CD4-positive, alpha-beta T cell treated with Interferon gamma for 1 hour (primary cell): ENCODE results near the gene DIDO1.
"Not testable (repeated sequence)": the region's sequence is repeated elsewhere in the genome, so short reads cannot be mapped to it uniquely, and the experiment has no call there.

Experiments used
- DNase-seq: peaks from one replicate; pipeline ENCODE4 v3.0.0-alpha.2; 2020

DIDO1 gene

GRCh38 chr20:62875419-62876361 lies 50.6 kb downstream of the DIDO1 start:
- no peak for DNase-seq

DNA sequence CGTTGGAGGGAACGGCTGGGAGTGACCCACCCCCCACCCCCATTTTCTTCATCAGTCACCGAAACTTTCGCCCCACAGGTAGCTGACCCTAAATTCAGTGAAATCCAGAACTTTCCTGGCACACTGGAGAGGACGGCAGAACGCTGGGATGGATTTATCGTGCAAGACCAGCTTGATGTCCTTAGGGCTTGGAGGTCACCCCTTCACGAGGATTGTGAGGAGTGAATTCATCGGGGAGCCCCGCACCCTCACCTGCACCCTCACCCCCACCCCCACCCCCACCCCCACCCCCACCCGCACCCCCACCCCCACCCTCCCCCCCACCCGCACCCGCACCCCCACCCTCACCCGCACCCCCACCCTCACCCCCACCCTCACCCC lies 51.4 kb downstream of the DIDO1 start:
- no peak for DNase-seq

DNA sequence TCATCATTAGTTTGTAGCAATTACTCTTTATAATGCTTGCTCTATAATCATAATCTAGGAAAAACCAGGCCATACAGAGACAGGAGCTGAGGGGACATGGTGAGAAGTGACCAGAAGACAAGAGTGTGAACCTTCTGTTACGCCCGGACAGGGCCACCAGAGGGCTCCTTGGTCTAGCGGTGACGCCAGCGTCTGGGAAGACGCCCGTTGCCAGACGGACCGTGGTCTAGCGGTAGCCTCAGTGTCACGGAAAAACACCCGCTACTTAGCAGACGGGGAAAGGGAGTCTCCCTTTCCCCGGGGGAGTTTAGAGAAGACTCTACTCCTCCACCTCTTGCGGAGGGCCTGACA lies 52.6 kb downstream of the DIDO1 start:
- DNase-seq: peak; percentile 30

DNA sequence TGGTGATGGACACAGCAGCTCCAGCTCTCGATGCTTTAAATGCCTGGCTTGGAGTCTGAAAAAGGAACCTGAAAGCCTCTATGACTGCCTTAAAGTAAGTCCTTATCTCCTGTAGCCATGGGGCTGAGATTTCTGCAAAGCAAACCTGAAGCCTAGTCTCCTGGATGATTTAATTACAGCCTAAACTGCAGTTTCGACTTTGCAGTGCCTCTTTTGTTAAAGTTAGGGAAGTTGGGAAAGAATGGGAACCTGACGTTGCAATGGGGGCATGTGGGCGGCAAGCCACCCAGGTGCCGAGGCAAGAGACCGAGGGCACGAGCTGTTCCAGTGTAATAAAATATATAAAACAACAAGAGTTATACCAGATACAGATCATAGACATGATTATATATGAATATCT lies 53.0 kb downstream of the DIDO1 start:
- DNase-seq: no peak

DNA sequence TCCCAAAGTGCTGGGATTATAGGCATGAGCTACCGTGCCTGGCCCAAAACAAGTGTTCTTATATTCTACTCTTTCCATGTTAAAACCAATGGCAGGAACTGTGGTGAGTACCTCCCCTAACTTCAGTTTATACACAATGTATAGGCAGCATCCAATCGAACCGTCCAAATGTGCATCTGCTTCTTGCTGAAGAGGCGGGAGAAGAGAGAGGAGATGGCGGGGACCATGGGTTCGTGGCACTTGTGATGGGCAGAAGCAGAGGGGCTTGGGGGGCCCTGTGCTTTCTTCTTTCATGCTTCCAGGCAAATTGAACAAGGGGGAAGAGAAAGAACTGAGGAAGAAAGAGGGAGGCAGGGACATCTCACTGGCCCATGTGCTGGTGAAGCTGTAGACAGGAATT lies 53.4 kb downstream of the DIDO1 start:
- DNase-seq: no peak

GRCh38 chr20:62872184-62872847 lies 54.0 kb downstream of the DIDO1 start:
- no peak for DNase-seq

DNA sequence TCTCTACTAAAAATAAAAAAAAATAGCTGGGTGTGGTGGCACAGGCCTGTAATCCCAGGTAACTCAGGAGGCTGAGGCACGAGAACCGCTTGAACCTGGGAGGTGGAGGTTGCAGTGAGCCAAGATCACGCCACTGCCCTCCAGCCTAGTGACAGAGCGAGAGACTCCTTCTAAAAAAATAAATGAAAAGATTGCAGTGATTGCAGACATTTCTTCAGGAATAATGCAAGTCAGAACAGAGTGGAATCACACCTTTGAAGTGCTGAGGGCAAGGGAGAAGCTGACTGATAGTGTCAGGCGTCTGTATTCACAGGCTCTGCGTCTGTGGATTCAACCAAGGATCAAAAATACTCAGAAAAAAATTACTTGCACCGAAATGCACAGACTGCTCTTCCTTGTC lies 62.1 kb downstream of the DIDO1 start:
- no peak for DNase-seq

DNA sequence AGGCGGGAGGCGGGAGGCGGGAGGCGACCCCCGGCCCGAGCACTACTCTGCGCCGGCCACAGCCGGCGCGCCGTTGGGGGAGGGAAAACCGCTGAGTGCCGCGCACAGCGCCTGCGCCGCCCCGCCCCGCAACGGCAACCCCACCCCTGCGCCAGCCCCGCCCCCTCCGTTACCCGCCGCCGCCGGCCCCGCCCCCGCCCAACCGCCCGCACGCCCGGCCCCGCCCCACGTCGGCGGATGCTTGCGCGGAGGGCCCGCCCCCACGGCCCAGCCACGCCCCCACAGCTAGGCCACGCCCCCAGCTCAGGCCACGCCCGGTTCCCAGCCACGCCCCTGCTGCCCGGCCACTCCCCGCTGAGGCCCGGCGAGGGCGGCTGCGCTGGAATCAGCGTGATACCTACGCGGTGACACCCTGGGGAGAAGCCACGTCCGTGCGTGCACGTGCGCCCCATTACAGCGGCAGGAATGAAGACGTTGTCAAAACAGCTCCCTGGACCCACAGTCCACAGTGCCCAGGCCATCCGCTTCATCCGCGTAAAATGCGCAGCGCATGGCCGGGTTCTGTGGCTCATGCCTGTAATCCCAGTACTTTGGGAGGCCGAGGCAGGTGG lies 64.5 kb downstream of the DIDO1 start, which contains the start of gene TCFL5:
Gene TCFL5 (minus strand): TSS at position 97 of the 611 bp plus-strand sequence. CDS start 152 bp downstream, outside the sequence.
- peak; percentile 87 for DNase-seq

DNA sequence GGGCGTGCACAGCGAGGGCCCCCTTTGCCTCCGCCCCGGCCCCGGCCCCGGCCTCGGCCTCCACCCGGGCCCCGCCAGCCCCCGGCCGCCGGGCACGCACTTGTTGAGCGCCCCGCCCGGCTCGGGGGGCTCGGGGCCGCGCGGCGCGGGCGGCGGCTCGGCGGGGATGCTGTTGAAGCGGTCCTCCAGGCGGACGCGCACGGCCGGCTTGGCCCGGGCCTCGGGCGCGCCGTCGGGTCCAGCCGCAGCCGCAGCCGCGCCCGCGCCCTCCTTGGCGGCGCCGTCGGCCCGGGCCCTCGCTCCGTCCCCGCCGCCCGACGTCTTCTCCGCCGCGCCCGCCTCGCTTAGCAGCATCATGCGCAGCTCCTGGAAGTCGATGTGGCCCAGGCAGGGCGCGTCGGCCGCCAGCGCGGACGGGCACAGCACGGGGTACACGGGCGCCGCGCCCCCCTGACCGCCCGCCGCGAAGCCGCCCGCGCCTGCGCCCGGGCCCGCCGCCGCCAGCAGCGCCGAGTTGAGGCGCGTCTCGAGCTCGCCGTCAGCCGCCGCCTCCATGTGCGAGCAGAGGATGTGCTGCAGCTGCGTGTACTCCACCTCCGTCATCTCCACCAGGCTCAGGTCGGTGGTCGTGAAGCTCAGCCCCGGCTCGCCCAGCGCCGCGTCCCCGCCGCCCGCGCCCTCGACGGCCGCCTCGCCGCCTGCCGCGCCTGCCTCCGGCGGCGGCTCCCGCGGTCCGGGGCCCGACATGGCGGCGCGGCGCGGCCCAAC lies 65.2 kb downstream of the DIDO1 start:
- peak; percentile 48 for DNase-seq

DNA sequence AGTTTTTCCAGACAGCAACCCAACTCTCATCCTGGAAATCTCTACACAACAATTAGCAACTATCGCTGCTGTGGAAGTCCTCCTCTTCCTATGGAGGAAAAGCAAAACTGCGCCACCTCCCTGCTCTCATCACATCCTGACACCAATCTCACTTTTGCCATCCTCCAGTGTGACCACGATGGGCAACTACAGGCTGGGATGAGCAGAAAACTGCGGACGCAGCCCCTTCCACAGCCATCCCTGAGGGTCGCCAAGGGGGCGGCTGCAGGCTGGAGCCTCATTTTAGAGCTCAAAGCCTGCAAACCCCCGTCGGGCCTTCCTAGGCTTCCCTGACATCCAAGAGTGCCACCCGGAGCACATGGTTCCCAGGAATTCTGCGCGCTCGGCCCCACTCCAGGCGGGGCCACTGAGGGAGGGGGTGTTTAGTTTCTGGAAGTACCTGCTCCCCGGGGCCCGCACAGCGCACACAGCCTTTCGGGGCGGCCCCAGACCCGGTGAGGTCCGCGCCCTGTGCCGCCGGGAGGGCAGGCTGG lies 65.8 kb downstream of the DIDO1 start:
- DNase-seq: no peak

DNA sequence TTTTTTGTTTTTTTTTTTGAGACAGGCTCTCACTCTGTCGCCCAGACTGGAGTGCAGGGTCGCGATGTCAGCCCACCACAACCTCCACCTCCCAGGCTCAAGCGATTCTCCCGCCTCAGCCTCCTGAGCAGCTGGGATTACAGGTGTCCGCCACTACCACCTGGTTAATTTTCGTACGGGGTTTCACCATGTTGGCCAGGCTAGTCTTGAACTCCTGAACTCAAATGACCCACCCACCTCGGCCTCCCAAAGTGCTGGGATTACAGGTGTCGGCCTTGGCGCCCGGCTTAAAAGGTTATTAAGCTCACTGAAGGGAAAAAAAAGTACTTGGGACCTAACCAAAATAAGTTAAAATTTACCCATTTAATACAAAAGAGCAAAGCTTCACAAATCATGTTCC lies 66.6 kb downstream of the DIDO1 start:
- DNase-seq: no peak

GRCh38 chr20:62858058-62858830 lies 68.1 kb downstream of the DIDO1 start:
- DNase-seq: peak; percentile 40

DNA sequence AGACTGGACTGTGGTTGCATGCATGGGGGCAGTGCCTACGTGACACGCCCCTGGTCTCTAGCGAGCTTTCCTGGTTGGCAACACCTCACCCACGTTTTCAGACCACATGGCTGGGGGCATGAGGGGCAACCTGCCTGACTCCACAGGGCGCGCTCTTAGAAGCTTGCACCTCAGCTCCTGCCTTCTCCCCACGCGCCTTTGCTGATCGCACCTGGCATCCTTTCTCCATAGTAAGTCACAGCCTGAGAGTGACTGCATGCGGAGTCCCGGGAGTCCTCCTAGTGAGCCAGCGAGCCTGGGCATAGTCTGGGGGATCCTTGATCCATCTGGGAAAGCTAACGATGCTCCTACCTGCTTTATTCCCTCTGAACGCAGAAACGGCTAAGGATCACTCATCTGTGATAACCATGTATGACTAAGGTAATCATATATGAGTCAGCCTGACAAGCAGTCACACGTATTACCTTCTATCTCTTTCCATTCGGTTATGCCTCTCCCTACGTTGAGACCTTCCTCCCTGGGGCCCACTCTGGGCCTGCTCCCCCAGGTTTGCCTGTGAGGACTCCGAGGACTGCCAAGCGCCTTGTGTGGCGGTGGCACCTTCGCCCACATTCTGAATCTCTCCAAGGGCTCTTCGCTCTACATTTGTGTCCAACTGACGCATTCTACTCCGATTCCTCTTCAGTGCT lies 69.2 kb downstream of the DIDO1 start:
- no peak for DNase-seq

DNA sequence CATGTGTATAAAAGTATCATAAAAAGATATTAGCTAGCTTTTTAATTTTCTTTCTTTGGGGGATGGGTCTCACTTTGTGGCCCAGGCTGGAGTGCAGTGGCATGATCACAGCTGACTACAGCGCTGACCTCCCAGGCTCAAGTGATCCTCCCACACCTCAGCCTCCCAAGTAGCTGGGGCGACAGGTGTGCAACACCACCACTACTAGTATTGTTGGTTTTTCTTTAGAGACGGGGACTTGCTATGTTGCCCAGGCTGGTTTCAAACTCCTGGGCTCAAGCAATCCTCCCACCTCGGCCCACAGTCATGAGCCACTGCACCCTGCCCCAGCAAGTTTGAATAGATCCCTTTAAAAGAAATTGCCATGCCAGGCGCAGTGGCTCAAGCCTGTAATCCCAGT lies 71.2 kb downstream of the DIDO1 start:
- no peak for DNase-seq

GRCh38 chr20:62854121-62854520 lies 72.2 kb downstream of the DIDO1 start:
- DNase-seq: no peak

- DNase-seq: not testable (repeated sequence)
Measured at GRCh38 chr20:62853304-62853703, 73.0 kb downstream of the DIDO1 start.

DNA sequence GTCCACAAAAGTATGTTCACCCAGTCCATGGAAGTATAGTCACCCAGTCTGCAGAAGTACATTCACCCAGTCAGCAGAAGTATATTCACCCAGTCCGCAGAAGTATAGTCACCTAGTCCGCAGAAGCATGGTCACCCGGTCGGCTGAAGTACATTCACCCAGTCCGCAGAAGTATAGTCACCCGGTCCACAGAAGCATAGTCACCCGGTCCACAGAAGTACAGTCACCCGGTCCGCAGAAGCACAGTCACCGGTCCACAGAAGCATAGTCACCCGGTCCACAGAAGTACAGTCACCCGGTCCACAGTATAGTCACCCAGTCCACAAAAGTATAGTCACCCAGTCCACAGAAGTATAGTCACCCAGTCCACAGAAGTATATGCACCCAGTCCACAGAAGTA lies 73.5 kb downstream of the DIDO1 start:
- no peak for DNase-seq

DNA sequence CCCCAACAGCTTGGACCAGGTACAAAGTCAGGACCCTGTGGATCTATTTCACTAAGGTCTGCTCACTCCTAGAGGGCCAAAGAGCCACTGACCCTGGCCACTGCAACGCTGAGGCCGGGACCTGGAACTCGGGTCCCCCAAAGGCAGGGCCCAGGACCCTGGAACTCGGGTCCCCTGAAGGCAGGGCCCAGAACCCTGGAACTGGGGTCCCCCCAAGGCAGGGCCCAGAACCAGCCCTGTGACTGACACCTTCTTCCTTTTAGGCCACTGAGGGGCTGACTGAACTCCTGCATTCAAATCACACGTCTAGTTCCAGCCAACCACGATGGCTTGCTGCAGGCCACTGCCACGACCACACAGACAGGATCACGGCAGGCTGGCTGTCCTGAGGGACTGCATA lies 74.1 kb downstream of the DIDO1 start:
- no peak for DNase-seq

GRCh38 chr20:62850333-62850974 lies 75.9 kb downstream of the DIDO1 start:
- DNase-seq: no peak

DNA sequence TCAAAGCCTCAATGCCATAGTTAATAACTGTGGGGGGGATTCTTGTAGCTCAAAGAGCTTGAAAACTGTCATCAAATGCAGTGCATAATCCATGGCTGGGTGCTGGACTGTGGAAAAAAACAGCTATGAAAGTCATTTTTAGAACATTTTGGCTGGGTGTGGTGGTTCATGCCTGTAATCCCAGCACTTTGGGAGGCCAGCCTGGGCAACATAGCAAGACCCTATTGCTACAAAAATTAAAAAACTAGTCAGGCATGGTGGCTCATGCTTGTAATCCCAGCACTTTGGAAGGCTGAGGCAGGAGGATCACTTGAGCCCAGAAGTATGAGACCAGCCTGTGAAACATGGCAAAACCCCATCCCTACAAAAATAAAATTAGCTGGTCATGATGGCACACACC lies 76.9 kb downstream of the DIDO1 start:
- no peak for DNase-seq

DNA sequence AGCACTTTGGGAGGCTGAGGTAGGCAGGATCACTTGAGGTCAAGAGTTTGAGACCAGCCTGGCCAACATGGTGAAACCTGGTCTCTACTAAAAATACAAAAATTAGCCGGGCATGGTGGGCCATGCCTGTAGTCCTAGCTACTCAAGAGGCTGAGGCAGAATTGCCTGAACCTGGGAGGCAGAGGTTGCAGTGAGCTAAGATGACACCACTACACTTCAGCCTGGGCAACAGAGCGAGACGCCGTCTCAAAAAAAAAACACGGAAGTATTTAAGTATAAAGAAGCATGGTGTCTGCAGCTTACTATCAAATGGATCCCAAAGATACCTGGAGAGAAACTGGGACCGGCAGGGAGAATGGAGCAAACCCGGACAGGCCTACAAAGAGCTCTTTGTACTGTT lies 77.4 kb downstream of the DIDO1 start:
- DNase-seq: not testable (repeated sequence)
